Stimulated activated CD4-positive, alpha-beta T cell treated with anti-CD3 and anti-CD28 coated beads, Interleukin-4, amount 100 ng/mL, for 1 hour (primary cell): ENCODE measurements around the gene TBC1D32.
"Not testable (repeated sequence)": the region's sequence is repeated elsewhere in the genome, so short reads cannot be mapped to it uniquely, and the experiment has no call there.

ENCODE experiments used
- DNase-seq: peaks from one replicate; pipeline ENCODE4 v3.0.0-alpha.2; 2020

TBC1D32 gene

DNA sequence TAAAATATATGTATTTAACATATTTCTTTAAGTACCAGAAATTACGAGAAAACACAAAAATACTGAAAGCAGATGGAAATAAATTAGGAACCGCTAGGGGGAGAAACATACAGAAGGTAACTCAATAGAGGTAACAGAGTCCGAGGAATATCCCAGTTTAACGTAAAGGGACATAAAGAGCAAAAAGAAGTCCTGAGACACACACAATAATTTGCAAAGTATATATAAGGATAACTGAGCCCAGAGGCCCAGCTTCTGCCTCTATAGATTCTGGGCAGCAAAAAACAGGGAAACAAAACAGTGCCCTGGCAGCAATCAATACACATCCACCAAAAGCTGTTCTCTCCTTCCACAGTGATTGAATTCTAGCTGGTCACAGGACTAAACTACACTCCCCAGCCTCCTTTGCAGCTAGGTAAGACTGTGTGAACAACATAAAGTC is 15.1 kb downstream of the TBC1D32 start:
- DNase-seq: no peak

DNA sequence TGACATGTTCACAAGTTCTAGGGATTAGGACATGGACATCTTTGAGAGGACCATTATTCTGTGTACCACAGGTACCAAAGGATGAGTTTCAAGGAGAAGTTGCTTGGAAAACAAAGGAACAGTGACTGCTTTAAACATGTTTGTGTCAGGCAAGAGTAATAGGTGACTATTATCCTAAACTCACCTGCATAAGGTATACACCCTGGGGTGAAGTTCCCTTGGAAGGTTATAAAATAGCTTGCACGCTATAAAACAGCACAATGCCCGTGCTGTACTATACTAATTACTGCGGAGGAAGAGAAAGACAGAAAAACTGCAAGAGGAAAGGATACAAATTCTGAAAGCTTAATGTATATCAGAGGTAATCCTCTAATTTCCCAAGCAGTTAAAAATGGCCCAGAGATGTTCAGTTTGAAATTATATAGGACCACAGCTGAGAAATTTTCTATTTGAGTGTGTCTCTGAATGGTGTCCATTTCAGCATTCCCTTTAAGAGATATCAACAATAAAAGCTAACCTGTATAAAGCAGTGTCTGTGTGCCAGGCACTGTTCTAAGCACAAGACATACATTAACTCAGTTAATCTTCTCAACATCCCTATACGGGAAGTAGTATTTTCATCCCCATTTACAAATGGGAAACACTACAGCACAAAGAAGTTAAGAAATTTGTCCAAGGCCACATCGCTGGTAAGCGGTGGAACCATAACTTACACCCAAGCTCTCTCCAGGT is 19.7 kb downstream of the TBC1D32 start:
- DNase-seq: no peak

DNA sequence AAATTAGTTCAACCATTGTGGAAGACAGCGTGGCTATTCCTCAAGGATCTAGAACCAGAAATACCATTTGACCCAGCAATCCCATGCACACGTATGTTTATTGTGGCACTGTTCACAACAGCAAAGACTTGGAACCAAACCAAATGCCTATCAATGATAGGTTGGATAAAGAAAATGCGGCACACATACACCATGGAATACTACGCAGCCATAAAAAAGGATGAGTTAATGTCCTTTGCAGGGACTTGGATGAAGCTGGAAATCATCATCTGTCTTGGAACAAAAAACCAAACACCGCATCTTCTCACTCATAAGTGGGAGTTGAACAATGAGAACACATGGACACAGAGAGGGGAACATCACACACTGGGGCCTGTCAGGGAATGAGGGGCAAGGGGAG is 22.5 kb downstream of the TBC1D32 start:
- not testable (repeated sequence) for DNase-seq

DNA sequence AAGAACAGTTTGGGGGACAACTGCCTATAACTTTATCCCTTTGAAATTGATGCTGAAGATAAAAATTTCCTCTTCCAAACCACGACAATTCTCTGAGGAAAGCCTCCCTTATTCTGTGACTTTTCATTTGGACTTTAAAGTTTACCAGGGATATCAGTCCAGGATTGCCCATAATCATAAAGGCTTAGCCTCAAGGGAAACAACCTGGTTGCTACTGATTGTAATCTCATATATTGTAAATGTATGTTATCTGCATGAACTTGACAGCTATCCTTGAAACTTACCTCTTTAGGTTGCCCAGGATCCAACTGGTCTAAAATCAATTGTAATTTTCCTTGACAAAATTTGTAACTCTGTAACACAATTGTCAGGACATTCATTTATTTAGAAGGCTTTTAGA is 23.8 kb downstream of the TBC1D32 start:
- DNase-seq: no peak

DNA sequence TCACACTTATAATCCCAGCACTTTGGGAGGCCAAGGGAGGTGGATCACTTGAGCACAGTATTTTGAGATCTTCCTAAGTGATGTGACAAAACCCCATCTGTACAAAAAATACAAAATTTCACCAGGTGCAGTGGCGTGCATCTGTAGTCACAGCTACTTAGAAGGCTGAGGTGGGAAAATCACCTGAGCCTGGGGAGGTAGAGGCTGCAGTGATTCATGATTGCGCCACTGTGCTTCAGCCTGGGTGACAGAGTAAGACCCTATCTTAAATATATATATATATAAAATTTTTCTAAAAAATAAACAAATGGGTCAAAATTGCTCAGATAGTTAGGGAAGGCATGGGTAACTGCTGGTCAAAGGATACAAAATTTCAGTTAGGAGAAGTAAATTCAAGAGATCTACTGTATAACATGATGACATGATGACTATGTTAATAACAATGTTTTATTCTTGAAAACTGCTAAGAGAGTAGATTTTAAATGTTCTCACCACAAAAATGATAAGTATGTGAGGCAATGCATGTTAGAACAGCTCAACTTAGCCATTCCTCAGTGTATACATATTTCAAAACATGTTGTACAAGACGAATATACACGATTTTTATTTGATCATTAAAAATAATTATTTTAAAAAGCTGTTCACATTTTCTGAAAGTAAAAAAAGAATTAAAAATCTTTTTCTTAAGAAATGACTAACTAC is 24.4 kb downstream of the TBC1D32 start:
- DNase-seq: no peak

DNA sequence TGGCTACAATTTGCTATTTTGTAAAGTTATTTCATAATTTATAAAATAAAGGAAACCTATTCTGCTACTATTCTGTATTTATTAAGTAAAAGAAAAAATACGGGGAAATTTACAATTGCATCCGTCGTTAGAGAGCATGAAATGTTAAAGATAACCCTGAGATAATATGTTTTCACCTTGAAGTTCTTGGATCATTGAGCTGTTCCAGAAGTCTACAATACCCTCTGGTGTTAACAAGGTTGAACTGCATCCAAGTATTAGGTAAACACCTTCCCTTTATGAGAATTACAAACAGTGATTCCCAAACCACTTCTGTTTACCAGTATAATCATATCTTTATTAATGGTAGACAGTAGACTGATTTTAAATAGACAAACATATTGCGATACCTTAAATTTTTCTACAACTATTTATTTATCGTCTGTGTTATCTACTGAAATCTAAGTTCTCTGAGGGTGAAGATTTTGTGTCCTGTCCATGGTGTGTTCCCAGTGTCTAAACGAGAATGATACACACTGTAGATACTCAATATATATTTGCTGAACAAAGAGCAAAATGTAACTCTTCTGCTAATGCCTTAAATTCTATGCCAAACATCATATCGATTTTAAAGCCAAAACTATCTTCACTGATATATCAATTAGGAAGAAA is 28.2 kb downstream of the TBC1D32 start:
- DNase-seq: no peak

DNA sequence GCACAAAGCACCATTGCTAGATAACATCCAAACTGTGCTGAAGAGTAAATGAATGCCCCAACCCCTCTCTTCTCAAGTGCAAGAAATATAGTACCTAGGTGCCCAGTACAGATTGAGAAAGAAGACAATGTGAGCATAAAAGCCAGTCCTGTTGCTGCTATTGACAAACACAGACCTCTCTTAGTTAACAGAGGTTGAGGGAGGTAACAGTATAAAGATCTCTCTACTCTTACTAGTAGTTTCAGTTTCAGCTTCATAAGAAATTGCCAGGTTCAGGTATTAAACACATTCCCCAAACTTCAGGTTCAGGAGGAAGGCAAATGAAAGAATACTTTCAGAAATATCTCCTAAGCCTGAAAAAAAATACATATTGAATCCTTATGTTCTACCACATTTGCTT is 31.4 kb downstream of the TBC1D32 start:
- DNase-seq: no peak

DNA sequence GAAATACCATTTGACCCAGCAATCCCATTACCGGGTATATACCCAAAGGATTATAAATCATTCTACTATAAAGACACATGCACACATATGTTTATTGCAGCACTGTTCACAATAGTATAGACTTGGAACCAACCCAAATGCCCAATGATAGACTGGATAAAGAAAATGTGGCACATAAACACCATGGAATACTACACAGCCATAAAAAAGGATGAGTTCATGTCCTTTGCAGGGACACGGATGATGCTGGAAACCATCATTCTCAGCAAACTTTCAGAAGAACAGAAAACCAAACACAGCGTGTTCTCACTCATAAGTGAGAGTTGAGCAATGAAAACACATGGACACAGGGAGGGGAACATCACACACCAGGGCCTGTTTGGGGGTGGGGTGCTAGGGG is 33.1 kb downstream of the TBC1D32 start:
- not testable (repeated sequence) for DNase-seq

DNA sequence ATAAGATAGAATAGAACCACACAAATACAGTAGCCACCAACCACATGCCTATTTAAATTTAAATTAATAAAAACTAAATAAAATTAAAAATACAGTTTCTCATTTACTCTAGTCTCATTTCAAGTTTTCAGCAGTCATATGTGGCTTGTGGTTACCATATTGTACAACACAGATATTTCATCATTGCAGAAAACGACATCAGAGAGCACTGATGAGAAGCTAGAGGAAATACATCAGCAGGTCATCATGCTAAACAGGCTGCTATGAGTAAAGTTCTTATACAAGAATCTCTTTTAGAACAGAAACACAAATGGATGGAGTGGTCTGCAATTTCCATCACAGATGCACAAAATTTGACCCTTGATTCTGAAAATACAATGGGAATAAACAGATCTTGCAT is 36.6 kb downstream of the TBC1D32 start:
- no peak for DNase-seq

DNA sequence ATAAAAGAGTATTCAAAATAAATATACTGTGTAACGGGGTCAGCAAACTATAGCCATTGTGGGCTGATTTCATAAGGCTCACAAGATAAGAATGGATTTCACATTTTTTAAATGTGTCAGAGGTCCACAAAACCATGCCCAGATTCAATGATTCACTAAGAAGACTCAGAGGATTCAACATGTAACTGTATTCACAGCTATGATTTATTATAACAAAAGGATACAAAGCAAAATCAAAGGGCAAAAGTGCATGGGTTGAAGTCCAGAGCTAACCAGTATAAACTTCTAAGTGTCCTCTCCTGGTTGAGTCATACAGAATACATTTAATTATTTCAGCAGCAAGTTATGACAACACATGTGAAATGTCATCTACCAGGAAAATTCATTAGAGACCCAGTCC is 49.2 kb downstream of the TBC1D32 start:
- no peak for DNase-seq

DNA sequence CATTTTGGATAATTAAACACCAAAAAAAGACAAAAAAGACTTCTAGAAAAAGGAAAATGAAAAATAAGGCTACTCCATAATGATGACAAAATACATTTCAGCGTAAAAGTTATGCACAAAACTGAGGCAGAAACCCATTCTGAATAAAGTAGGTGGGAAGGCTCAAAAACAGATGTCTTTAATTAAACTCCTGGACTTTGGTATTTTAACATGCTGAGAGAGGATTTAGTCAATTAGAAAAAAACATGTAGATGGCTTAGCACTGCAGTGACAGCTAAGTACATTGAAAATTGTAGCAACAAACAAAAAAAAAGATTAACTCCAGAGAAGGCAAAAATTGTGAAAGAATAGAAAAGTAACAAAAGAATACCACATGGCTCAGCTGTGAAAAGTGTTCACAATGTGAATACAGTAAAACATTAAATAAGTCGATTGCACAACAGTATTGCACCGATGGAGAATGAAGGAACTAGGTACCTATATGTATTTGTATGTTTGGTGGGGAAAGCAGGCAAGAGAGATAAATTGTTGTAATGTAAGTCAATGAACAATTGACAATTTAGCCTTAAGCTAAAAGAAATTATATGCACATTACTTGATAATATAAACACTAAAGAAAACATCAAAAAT is 59.5 kb downstream of the TBC1D32 start:
- DNase-seq: no peak

DNA sequence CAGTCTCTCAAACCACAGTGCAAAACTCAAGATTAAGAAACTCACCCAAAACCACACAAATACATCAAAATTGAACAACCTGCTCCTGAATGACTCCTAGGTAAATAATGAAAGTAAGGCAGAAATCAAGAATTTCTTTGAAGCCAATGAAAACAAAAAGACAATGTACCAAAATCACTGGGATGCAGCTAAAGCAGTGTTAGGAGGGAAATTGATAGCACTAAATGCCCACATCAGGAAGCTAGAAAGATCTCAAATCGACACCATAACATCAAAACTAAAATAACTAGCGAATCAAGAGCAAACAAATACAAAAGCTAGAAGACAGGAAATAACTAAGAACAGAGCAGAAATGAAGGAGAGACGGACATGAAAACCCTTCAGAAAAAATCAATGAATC is 70.5 kb downstream of the TBC1D32 start:
- DNase-seq: no peak

DNA sequence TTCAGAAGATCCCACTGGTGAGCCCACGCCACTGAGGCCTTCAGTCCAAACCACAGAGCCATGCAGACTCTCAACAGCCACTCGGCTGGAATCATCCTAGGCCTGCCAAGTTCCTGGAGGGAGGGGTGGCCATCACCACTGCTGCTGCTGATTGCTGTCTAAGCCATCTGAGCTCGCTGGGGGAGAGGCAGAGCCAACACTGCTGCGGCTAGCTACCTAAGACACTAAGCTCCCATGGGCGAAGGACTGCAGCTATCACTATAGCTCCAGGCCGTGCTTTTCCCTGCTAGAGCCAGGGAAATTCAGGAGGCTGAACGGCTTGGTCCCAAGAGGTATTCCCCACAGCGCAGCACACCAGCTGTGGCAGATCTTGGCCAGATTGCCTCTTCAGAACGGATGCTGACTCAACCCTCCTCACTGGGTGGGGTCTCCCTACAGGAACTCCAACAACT is 73.6 kb downstream of the TBC1D32 start:
- DNase-seq: no peak

DNA sequence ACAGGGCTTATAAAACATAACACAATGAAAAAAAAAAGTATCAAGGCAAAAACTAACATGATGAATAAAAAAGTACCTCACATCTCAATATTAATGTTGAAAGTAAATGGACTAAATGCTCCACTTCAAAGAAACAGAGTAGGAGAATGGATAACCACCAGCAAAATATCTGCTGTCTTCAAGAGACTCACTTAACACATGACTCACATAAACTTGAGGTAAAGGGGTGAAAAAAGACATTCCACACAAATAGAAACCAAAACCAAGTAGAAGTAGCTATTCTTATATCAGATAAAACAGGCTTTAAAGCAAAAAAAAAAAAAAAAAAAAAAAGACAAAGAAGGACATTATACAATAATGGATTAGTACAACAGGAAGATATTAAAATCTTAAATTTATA is 86.9 kb downstream of the TBC1D32 start:
- DNase-seq: no peak

DNA sequence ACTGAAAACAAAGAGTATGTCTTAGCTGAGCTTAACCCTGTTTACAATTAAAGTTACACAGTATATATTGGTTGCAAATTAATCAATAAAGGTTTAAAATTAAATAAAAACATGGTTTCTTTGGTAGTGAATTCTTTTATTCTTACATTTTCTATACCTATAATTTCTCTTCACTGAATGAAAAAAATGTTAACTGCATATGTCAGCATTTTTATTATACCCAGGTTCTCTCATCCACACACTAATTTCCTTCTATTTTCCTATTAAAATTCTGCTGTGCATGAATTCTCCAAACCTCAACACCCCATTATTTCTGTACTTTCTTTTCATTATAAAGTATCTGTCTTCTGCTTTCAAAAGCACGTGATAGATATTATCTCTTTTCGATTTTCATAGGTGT is 91.9 kb downstream of the TBC1D32 start:
- DNase-seq: no peak

DNA sequence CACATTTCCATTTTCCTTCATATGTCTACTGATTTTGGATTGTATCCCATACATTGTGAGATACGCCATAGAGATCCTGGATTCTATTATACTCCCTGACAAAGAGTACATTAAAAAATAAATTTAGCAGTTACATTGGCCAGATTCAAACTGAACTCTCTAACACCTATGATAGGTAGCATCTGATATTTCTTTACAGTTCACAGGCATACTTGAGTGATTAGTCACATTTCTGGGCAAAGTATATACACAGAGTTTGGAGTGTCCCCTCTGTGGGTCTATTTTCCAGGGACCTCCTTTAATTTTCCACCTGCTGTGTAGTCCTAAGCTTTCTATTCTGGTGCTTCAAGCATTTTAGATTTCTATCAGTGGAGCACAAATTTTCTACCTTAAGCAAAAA is 96.4 kb downstream of the TBC1D32 start:
- DNase-seq: no peak

DNA sequence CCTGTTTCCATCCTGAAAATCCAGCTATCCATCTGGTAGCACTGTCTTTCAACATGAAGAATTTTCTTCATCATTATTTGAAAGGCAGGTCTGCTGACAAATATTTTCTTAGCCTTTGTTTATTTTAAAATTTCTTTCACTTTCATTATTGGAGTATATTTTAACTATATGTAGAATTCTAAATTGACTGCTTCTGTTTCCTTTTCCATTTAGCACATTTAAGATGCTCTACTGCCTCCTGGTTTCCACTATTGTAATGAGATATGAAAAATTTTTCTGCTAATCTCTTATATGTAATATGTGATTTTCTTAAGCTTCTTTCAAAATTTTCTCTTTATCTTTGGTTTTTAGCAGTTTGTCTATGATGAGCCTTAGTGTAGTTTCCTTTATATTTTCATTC is 97.3 kb downstream of the TBC1D32 start:
- DNase-seq: no peak

DNA sequence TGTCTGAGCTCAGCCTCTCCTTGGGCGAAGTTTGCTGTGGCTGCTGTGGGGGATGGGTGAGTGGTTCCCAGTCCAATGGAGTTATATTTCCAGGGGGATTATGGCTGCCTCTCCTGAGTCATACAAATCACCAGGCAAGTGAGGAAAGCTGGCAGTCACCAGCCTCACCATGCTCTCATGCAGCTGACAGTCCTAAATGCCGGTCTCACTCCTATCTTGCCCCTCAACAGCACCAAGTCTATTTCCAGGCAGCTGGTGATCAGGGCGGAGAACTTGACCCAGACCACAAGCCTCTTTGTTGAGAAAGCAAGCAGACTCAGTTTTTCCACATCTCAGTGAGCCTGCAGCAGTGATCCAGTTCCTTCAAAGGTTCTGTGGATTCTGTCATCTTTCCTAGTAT is 98.9 kb downstream of the TBC1D32 start:
- no peak for DNase-seq

DNA sequence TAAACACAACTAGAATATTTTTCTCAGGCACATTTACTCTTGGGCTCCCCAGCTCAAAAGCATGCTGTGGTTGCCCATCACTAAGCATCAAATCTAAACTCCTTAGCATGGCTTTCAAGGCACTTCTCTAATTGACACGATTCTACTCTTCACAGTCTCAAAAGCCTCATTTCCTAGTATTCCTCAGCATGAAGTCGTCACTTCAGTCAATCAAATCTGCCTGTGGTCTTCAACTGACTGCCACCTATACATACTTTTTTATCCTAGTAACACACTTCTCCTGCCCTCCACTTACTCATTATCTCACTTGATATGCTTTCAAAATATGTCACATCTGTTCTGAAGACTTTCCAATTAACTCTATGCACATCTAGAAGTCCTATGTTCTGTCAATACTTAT is 110.3 kb downstream of the TBC1D32 start:
- no peak for DNase-seq

DNA sequence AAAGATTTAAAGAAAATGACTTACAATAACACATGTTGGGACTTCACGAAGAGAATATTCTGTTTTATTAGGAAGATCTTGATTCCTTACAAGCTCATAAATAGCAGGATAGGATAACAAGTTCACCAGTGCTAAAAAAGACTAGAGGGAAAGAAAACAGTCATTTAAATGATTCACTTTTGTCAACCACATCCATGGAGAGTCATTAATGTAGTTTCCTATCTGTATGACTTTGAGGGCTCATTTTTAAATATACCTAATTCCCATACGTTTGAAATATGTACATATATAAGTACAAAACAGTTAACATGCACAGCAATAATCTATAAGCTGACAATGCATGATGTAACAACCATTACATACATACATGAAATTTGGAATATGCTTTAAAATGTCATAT is 111.1 kb downstream of the TBC1D32 start:
- no peak for DNase-seq

DNA sequence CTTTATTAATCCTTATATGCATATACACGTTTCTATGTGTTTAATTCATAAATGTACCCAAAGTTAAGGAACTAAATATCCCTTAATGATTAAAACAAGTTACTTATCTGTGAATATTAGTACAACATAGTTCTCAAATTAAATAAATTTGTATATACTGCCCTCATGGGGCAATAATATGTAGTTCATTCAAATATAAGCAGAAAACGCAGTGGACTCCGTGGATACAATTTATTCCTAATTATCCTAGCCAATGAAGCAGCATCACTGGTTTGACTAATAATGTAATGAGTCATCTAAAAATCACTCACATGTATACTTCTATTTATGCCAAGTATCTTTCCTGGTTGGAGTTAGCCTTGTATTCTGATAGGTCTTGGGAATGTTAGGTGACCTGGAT is 111.6 kb downstream of the TBC1D32 start:
- no peak for DNase-seq

DNA sequence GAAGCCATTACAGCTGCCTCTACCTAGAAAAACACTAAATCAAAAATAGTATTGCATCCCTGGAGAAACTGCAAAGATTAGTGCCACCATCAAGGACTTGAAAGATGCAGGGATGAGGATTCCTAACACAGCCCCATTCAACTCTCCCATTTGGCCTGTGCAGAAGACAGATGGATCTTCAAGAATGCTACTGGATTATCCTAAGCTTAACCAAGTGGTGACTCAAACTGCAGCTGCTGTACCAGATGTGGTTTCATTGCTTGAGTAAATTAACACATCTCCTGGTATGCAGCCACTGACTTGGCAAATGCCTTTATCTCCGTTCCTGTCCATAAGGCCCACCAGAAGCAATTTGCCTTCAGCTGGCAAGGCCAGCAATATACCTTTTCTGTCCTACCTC is 117.4 kb downstream of the TBC1D32 start:
- DNase-seq: no peak

DNA sequence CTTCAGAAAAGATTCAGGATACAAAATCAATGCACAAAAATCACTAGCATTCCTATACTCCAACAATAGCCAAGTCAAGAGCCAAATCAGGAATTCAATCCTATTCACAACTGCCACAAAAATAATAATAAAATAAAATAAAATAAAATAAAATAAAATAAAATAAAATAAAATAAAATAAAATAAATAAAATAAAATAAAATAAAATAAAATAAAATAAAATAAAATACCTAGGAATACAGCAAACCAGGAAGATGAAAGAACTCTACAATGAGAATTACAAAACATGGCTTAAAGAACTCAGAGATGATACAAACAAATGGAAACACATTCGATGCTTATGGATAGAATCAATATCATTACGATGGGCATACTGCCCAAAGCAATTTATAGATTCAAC is 120.9 kb downstream of the TBC1D32 start:
- not testable (repeated sequence) for DNase-seq

DNA sequence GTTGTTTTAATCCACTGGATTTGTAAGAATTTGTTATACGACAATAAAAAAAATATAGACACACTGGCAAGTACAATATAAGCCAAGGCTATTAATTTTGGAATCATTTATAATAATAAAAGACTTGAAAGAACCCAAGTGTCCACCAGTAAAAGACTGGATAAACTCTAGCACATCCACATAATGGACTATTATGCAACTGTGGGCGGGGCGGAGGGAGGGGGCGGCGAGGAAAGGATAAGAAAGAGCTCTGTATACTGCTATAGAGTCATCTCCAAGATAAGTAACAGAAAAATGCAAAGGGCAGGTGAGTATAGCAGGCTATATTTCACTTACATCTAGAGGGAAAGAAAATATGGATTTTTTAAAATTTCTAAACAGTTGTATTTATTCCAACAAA is 123.3 kb downstream of the TBC1D32 start:
- DNase-seq: no peak
